HL-60 (cell line): Measurements from ENCODE around the gene SETD5.

Experiments used
- DNase-seq, 2 experiments: peaks; one replicate each; pipeline ENCODE4 v3.0.0-alpha.2; 2010 to 2020; ENCODE audit warnings: low read depth in 1 of 2, low spot score in 1 of 2
- H3K27ac ChIP-seq: fragments of 250-450 bp; sonication (Bioruptor Pico); replicated peaks from 2 replicates; pipeline ENCODE4 v1.5.1; 2020; ENCODE audit warnings: mild to moderate bottlenecking, moderate library complexity
- H3K27me3 ChIP-seq: fragments of 250-450 bp; sonication (Bioruptor Pico); 2 replicates; pipeline ENCODE4 v1.5.1; 2021; ENCODE audit warnings: mild to moderate bottlenecking, moderate library complexity; ENCODE audit not compliant: insufficient read depth, poor library complexity, severe bottlenecking
- H3K4me3 ChIP-seq: replicated peaks from 2 replicates; pipeline ENCODE4 v1.5.1; 2011; ENCODE audit warnings: mild to moderate bottlenecking, control low read depth, low read length; ENCODE audit not compliant: insufficient read depth
- CTCF ChIP-seq: IDR thresholded peaks from one replicate; pipeline ENCODE4 v1.5.1; 2011; ENCODE audit warnings: low read length, control low read depth, inconsistent platforms; ENCODE audit not compliant: insufficient read depth
- GABPA ChIP-seq: IDR thresholded peaks from 2 replicates; pipeline ENCODE4 v1.6.1; 2012; ENCODE audit warnings: low read depth
- POLR2AphosphoS5 ChIP-seq: IDR thresholded peaks from 2 replicates; pipeline ENCODE4 v1.6.1; 2012; ENCODE audit warnings: low read depth
- REST ChIP-seq: IDR thresholded peaks from 2 replicates; pipeline ENCODE4 v1.6.1; 2012; ENCODE audit warnings: low read depth; ENCODE audit not compliant: insufficient replicate concordance
- SPI1 ChIP-seq: IDR thresholded peaks from 2 replicates; pipeline ENCODE4 v1.6.1; 2012; ENCODE audit warnings: low read depth, mild to moderate bottlenecking, borderline replicate concordance

SETD5 gene

GRCh38 chr3:9448643-9449042, 51.2 kb downstream of the SETD5 start:
- no peak for DNase-seq
- TF ChIP-seq POLR2AphosphoS5 (no peak), GABPA (no peak), SPI1 (no peak), REST (no peak), CTCF (no peak)
- no peak overlapping the region for H3K4me3 ChIP-seq
- H3K27ac ChIP-seq = no peak overlapping the region
- H3K27me3 ChIP-seq = no peaks in the 10 kb centered on the region

- DNase-seq = no peak
- no peak overlapping the region for H3K4me3 ChIP-seq
- TF ChIP-seq CTCF (no peak), GABPA (no peak), REST (no peak), SPI1 (no peak), POLR2AphosphoS5 (no peak)
- H3K27me3 ChIP-seq = no peaks in the 10 kb centered on the region
- no peak overlapping the region for H3K27ac ChIP-seq
Measured at GRCh38 chr3:9450126-9450525, 52.7 kb downstream of the SETD5 start.

- no peak overlapping the region for H3K27ac ChIP-seq
- TF ChIP-seq REST = no peak
- TF ChIP-seq CTCF = no peak
- H3K4me3 ChIP-seq = no peak overlapping the region
- no peak for DNase-seq
- H3K27me3 ChIP-seq = no peaks in the 10 kb centered on the region
Measured at GRCh38 chr3:9450991-9451390, 53.6 kb downstream of the SETD5 start.
